Astrocyte (in vitro differentiated cells and primary cell): Measurements from ENCODE around the gene TRMT2A. TPM values are rescaled to one million over a fixed set of nuclear protein-coding genes. Genes with fewer than 3 reads are reported as not detected.

Experiments used
- DNase-seq: peaks from one replicate; pipeline ENCODE4 v3.0.0-alpha.2; 2010; ENCODE audit warnings: low read depth
- FAIRE-seq: peaks from 2 replicates; lab custom pipeline; 2011; peaks lifted over from hg19 to GRCh38; lab: Jason Lieb, UNC
- H2AFZ ChIP-seq: 2 replicates; pipeline ENCODE4 v1.6.0; 2012; ENCODE audit warnings: low read depth, low read length, inconsistent platforms
- H3K27ac ChIP-seq: 2 replicates; pipeline ENCODE4 v1.5.1; 2011; ENCODE audit warnings: low read depth, low read length, inconsistent platforms
- H3K27me3 ChIP-seq: 2 replicates; pipeline ENCODE4 v1.6.0; 2011; ENCODE audit warnings: low read length, inconsistent platforms; ENCODE audit not compliant: insufficient read depth
- H3K36me3 ChIP-seq: 2 replicates; pipeline ENCODE4 v1.5.1; 2011; ENCODE audit warnings: low read length, inconsistent platforms; ENCODE audit not compliant: insufficient read depth
- H3K4me1 ChIP-seq: 2 replicates; pipeline ENCODE4 v1.5.1; 2011; ENCODE audit warnings: low read length, inconsistent platforms; ENCODE audit not compliant: insufficient read depth
- H3K4me2 ChIP-seq: 2 replicates; pipeline ENCODE4 v1.6.0; 2012; ENCODE audit warnings: low read length, inconsistent platforms
- H3K4me3 ChIP-seq: 2 replicates; pipeline ENCODE4 v1.5.1; 2011; ENCODE audit warnings: low read depth, mild to moderate bottlenecking, low read length, inconsistent platforms; ENCODE audit not compliant: insufficient read depth
- H3K79me2 ChIP-seq: 2 replicates; pipeline ENCODE4 v1.6.0; 2012; ENCODE audit warnings: mild to moderate bottlenecking, low read length, inconsistent platforms; ENCODE audit not compliant: insufficient read depth
- H3K9ac ChIP-seq: 2 replicates; pipeline ENCODE4 v1.6.0; 2012; ENCODE audit warnings: mild to moderate bottlenecking, low read length, inconsistent platforms
- H3K9me3 ChIP-seq: 2 replicates; pipeline ENCODE4 v1.5.1; 2012; ENCODE audit warnings: low read depth, mild to moderate bottlenecking, low read length, inconsistent platforms; ENCODE audit not compliant: insufficient read depth
- H4K20me1 ChIP-seq: 2 replicates; pipeline ENCODE4 v1.6.0; 2012; ENCODE audit warnings: low read length, inconsistent platforms; ENCODE audit not compliant: insufficient read depth
- H3K27ac Mint-ChIP-seq: one replicate; pipeline ENCODE4 v1.8.0; 2021; ENCODE audit warnings: mild to moderate bottlenecking, mixed read lengths; ENCODE audit not compliant: unreplicated experiment
- H3K27me3 Mint-ChIP-seq: one replicate; pipeline ENCODE4 v1.8.0; 2021; ENCODE audit warnings: low read depth, mixed read lengths; ENCODE audit not compliant: unreplicated experiment
- H3K36me3 Mint-ChIP-seq: one replicate; pipeline ENCODE4 v1.8.0; 2021; ENCODE audit warnings: low read depth, mixed read lengths; ENCODE audit not compliant: unreplicated experiment
- H3K4me1 Mint-ChIP-seq: one replicate; pipeline ENCODE4 v1.8.0; 2021; ENCODE audit warnings: low read depth, mixed read lengths; ENCODE audit not compliant: unreplicated experiment
- H3K4me3 Mint-ChIP-seq: one replicate; pipeline ENCODE4 v1.8.0; 2021; ENCODE audit warnings: mild to moderate bottlenecking, moderate library complexity, mixed read lengths; ENCODE audit not compliant: unreplicated experiment
- H3K9me3 Mint-ChIP-seq: one replicate; pipeline ENCODE4 v1.8.0; 2021; ENCODE audit warnings: mild to moderate bottlenecking, mixed read lengths; ENCODE audit not compliant: unreplicated experiment
- EZH2 ChIP-seq: IDR thresholded peaks from 2 replicates; pipeline ENCODE4 v1.6.1; 2012; ENCODE audit warnings: mild to moderate bottlenecking, low read length, inconsistent platforms; ENCODE audit not compliant: insufficient read depth
- total RNA-seq: library from RNA; stranded (reverse); gene quantifications from 2 replicates; pipeline ENCODE4 v1.2.1, GENCODE V29; 2021
- TF ChIP-seq, protein P1 (sequence below): IDR thresholded peaks from 2 replicates; pipeline ENCODE4 v1.5.1; 2011; ENCODE audit warnings: low read depth, mild to moderate bottlenecking, inconsistent platforms, low read length, moderate library complexity; ENCODE audit not compliant: insufficient read depth

TRMT2A gene
- total RNA-seq, 1 donor from 2014 or later: 32.9 TPM

DNA sequence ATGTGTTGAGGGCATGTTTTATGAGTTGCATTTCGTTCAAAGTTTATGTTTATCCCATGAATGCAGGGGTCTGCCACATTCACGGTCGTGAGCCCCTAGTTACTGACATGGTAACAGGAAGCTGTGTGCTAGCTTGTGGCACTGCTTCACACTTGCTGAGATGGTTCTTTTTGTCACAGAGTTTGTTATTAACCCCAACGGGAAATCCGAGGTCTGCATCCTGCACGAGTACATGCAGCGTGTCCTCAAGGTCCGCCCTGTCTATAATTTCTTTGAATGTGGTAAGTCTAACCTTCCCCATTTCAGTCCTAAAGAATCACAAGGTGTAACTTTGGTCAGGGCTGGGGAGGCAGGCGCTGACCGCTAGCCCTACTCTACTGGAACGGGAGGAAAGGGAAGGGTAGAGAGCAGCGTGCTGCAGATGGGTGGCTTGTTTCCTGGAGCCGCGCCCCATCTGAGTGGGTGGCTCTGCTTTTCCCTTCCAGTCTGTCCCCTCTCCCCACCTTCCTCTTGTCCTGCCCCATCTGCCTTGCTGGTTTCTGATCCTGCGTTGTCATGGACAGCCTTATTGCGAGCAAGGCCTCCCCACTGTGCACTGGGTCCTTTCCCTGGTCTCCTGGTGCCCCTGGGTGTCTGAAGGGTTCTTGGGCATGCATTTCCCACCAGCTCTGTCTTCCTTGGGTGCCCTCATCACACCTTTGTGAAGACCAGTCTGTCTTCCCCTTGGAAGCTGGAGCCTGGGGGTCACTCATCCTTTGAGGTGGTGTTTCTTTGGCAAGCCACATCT, 25.1 kb downstream of the TRMT2A start:
- H3K27ac ChIP-seq: no peak overlapping the region
- peaks cover 3% of the 10 kb centered on the region for H3K9me3 Mint-ChIP-seq

DNA sequence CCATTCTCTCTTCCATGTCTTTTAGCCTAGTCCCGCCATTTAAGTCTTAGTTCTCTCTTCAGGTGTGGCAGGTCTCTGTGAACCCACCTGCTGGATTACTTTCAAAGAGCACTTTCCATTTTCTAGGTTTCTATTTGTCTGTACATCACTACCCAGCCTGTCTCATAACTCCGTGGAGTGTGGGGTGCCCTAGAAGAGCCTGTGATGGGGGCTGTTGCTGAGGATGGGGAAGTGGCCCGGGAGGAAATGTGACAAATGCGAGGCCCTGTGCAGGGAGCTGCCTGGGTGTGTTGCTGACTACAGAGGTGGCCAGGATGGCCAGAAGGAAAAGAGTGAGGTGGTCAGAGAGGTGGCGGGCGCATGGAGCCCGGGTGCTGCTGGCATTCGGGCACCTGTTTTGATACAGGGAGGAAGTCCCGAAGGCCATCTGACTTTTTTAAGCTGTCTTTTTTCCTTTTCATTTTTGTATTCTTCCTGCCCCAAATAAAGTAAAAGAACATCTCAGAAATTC, 26.2 kb downstream of the TRMT2A start:
- no peak overlapping the region for H3K27ac Mint-ChIP-seq
- peaks cover 55% of the 10 kb centered on the region for H3K36me3 Mint-ChIP-seq
- Histone ChIP-seq H3K36me3 (peaks cover 82% of the 10 kb centered on the region), H2AFZ (no peak overlapping the region), H3K27me3 (no peaks in the 10 kb centered on the region), H4K20me1 (peaks cover 83% of the 10 kb centered on the region), H3K4me2 (no peak overlapping the region), H3K79me2 (peaks cover 93% of the 10 kb centered on the region), H3K27ac (no peak overlapping the region), H3K9ac (no peak overlapping the region), H3K9me3 (no peaks in the 10 kb centered on the region), H3K4me1 (no peaks in the 10 kb centered on the region), H3K4me3 (no peak overlapping the region)
- no peaks in the 10 kb centered on the region for H3K4me1 Mint-ChIP-seq
- TF ChIP-seq EZH2: no peak
- TF ChIP-seq, protein P1, sequence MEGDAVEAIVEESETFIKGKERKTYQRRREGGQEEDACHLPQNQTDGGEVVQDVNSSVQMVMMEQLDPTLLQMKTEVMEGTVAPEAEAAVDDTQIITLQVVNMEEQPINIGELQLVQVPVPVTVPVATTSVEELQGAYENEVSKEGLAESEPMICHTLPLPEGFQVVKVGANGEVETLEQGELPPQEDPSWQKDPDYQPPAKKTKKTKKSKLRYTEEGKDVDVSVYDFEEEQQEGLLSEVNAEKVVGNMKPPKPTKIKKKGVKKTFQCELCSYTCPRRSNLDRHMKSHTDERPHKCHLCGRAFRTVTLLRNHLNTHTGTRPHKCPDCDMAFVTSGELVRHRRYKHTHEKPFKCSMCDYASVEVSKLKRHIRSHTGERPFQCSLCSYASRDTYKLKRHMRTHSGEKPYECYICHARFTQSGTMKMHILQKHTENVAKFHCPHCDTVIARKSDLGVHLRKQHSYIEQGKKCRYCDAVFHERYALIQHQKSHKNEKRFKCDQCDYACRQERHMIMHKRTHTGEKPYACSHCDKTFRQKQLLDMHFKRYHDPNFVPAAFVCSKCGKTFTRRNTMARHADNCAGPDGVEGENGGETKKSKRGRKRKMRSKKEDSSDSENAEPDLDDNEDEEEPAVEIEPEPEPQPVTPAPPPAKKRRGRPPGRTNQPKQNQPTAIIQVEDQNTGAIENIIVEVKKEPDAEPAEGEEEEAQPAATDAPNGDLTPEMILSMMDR: no peak
- FAIRE-seq (no peak), DNase-seq (no peak)
- no peak overlapping the region for H3K4me3 Mint-ChIP-seq
- no peaks in the 10 kb centered on the region for H3K9me3 Mint-ChIP-seq
- no peaks in the 10 kb centered on the region for H3K27me3 Mint-ChIP-seq

More for the DNA sequence above, 25.1 kb downstream of the TRMT2A start:
- H4K20me1 ChIP-seq: peaks cover 72% of the 10 kb centered on the region
- peaks cover 62% of the 10 kb centered on the region for H3K36me3 Mint-ChIP-seq
- no peaks in the 10 kb centered on the region for H3K4me1 ChIP-seq
- H3K4me3 ChIP-seq: no peak overlapping the region
- no peaks in the 10 kb centered on the region for H3K27me3 Mint-ChIP-seq
- no peak for DNase-seq
- no peak for FAIRE-seq
- peaks cover 93% of the 10 kb centered on the region for H3K79me2 ChIP-seq
- H3K9me3 ChIP-seq: no peaks in the 10 kb centered on the region
- H3K27ac Mint-ChIP-seq: no peak overlapping the region
- H3K36me3 ChIP-seq: peaks cover 84% of the 10 kb centered on the region
- H3K4me3 Mint-ChIP-seq: no peak overlapping the region
- TF ChIP-seq EZH2: no peak
- TF ChIP-seq, protein P1: no peak
- no peaks in the 10 kb centered on the region for H3K27me3 ChIP-seq
- H3K9ac ChIP-seq: no peak overlapping the region
- no peaks in the 10 kb centered on the region for H3K4me1 Mint-ChIP-seq
- no peak overlapping the region for H3K4me2 ChIP-seq
- no peak overlapping the region for H2AFZ ChIP-seq
